Measurements from ENCODE around the gene ZNF516.
A peak's percentile ranks its signal among the peaks of the same experiment; 100 is the strongest.
"Not testable (repeated sequence)": the region's sequence is repeated elsewhere in the genome, so short reads cannot be mapped to it uniquely, and the experiment has no call there.

ZNF516 gene

GRCh38 chr18:76495006-76495370 is at the start of gene ZNF516:
Gene ZNF516 (minus strand): TSS chr18:76495242. CDS start chr18:76443054, 52,188 bp downstream.
- DNase-seq = peak in 4 of 56 donors; percentile 23 to 53 (median 32)

GRCh38 chr18:76538846-76539245 is 43.8 kb upstream of the ZNF516 start:
- DNase-seq = no peak

DNA sequence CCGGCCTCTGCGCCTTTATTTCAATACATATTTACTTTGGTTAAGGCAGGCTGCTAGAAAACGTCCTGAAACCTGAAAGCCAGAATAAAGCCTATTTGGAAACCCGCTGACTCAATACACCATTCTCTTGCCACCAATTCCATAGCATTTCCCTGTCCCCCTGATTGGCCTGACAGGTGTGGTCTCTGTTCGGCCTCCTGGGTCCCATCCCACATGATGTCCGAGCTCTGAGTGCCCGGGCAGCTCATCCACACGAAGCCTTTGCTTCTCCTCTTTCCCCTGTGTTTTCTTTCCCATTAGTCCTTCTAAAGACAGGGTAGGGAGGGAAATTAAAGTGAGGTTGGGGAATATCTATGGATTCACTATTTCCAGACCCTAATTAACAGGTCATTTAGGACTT is 42.6 kb upstream of the ZNF516 start:
- no peak for DNase-seq

GRCh38 chr18:76536593-76536992 is 41.6 kb upstream of the ZNF516 start:
- not testable (repeated sequence) for DNase-seq

DNA sequence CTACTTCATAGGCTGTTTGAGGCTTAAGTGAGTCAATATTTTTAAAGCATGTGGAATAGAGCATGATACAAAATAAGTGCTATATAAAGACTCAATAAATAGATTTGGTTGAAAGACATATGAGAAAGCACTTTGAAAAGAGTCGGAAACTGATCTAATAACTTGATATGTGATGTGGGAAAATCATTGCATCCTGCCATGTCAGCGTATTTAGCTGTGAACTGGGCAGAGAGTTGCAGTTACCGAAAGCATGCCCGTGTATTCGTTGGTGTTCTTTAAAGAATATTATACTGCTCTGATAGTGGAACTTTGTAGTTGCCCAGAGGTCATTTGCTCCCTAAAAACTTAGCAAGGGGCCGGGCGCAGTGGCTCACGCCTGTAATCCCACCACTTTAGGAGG is 37.8 kb upstream of the ZNF516 start:
- no peak for DNase-seq

DNA sequence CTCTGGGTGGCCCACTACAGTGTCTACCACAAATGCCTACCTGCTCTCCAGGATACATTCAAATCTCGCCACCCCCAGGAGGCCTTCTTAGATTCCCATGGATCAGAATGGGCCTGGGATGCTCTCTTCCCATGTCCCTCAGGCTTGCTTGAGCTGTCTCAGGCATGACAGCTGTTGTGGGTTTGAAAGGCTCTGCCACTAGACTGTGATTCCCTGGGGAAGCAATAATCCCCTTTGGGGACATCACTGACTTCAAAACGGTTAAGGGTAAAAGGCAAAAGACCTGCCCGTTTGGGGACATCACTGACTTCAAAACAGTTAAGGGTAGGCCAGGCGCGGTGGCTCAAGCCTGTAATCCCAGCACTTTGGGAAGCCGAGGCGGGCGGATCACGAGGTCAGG is 35.8 kb upstream of the ZNF516 start:
- DNase-seq = no peak

GRCh38 chr18:76530391-76530790 is 35.3 kb upstream of the ZNF516 start:
- no peak for DNase-seq

- DNase-seq = no peak
These were observed 34.4 kb upstream of the ZNF516 start for GRCh38 chr18:76529433-76529811.

DNA sequence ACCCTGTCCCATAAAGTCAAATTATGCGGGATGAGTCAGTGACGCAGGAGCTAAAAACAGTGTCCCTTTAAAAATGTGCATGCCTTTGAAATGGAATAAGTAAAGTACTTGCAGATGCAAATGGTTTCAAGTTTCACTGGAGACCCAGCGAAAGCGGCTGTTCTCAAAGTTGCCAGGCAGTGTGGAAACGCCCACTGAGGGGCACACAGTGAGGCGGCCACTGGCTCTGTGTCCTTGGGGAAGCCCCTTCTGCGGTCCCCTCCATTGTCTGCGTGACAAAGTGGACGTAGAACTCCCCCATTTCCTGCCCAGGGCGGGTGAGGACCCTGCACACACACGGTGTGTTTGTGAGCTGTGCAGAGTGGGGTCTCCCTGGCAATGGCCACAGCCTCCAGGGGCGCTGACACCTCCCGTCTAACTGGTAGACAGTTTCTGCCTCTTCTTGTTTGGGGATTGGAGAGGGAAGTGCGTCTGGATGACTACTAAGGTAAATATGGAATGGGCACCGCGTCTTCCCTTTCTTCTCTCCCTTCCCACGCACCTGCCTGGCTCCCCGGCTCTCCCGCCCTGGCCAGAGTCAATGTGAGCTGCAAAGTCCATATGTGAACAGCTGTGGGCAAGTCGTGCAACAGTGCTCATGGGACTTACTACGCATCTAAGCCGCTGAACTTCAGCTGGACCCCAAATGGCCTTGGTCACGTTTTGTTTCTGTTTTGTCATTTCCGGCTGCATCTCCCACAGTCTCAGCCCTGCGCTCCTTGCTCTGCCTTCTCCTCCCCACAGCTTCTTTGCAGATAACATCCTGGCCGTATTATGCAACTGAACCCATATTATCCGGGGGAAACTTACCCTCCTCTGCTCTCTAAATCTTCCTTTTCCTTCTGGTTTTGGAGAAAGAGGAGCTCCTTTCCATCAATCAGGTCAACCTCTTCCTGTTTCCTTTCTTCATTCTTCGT is 33.7 kb upstream of the ZNF516 start:
- DNase-seq = no peak

GRCh38 chr18:76525911-76526310 is 30.9 kb upstream of the ZNF516 start:
- no peak for DNase-seq

DNA sequence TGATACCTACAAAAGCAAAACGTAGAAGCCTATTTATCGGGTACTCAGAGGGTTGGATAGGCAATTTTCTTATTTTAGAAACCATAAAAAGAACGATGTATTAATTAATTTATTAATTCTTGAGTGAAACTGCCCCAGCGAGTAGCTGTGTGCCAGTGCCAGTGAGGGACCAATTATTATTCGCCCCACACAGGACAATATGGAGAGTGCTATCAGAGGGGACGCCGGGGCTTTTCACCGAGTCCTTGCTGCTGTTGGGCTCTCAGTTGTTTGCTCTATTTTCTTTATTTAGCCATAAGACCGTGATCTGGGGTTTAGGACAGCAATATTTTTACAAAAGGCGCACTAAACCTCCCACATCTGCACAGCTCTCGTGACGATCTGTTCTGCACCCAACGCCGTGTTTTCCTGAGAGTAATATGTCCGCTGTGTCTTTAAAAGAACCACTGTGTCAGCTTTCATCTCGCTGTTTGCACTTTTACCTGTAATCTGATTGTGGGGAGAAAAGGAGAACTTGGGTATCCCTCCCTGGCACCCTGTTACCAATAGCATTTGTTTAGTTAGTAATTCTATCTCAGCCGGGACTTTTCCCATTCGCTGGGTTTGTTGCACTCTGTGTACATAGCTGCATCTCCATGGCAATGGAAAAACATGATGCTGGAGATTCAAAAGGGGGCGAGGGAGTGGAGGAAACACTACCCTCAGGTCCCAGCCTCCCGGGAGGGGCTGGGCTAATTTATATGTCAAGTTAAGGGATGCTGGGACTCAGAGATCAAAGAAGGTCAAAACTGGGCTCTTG is 30.1 kb upstream of the ZNF516 start:
- peak in 2 of 56 donors; percentile 4 to 15 for DNase-seq

DNA sequence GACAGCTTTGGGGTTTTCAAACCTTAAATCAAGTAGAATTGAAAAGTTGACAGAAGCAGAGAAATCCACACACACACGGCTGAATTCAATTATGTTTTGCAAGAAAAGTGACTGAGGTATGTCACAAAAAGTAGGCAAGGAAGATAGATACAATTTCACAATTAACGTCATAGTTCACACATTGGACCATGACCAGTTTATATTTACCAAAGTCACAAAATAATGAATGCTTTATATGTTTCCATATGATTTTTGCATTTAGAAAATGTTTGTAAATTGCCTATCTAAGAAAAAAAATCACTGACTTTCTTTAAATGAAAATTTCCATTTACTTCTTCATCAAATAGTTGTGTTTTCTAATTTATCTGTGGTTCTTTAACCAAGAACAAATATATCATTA is 29.4 kb upstream of the ZNF516 start:
- DNase-seq = no peak

GRCh38 chr18:76522551-76522950 is 27.5 kb upstream of the ZNF516 start:
- DNase-seq = no peak

GRCh38 chr18:76522122-76522503 is 27.1 kb upstream of the ZNF516 start:
- no peak for DNase-seq

DNA sequence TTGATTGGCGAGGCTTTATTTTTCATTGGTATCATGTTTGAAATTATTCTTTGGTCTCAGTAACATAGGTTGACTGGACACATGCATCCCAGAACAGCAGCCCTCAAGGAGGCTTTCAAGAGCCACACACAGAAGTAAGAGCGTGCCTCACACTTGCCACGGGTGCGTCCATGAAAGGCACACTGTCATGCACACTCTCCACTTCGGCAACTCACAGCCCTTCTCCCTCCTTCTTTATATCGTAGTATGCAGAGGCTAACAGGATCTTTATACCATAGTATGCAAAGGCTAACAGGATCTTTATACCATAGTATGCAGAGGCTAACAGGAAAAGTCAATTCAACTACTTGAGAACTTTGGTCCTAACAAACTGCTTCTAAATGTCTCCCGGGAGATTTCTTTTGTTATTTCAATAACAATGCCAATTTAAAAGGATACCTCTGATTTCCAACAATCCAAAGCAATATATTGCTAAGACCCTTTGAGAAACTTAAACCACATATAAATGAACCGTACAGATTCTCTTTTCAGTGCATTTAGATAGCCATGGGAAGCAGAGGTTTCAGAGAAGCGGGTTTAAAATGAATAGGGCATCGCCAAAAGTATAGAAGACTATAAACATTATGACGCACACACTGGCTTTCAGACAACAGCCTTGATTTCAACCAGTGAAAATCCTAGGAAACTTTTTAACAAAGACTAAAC is 26.5 kb upstream of the ZNF516 start:
- DNase-seq = no peak

GRCh38 chr18:76518860-76519538 is 24.0 kb upstream of the ZNF516 start:
- DNase-seq = no peak

DNA sequence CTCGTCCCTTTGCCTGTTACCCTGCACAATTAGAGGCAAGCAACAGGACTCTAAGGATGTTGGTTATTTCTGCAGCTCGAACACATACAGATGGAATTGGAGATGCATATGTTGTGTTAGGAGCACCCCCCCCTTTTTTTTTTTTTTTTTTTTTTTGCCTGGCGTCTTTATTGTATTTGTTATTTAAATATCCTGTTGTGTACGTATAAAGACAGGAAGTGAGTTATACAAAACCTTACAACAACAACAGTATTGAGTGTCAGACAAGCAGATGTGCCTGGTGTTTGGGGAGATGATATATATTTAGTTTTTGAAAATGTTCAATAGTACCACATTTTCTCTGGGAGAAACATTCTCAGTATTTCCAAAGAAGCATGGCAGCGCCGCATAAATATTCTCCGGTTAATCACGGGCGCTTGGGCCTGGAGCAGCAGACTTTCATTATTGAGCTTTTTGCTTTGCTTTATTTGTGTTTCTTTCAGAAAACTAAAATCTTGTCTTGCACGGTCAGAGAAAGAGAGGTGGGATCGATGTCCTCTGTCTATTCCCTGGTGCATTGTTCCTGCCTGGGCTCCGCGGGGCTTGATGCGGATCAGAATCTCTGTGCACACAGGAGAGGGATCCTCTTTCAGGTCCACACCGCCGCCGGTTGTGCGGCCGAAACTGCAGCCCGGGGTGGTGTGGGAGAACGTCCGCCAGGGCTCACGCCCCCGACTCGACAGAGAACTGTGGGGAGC is 23.2 kb upstream of the ZNF516 start:
- peak in 8 of 56 donors; percentile 15 to 47 (median 36) for DNase-seq

- DNase-seq = no peak
These were observed 20.5 kb upstream of the ZNF516 start for GRCh38 chr18:76515576-76515975.

DNA sequence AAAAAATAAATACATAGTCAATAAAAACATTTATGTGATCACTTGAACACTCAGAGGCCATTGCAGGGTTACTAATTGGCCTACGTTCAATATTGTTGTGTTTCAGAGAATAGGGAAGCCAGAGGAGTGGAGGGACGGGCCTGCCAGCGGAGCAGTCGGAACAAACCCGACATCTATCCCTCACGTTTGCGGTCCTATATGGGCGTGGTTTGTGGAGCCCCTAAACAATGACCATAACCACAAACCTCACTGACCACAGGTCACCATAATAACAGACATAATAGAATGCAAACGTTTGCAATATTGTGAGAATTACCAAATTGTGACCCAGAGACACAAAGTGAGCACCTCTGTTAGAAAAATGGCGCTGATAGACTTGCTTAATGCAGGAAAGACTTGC is 19.5 kb upstream of the ZNF516 start:
- DNase-seq = no peak

- no peak for DNase-seq
These were observed 12.9 kb upstream of the ZNF516 start for GRCh38 chr18:76507830-76508385.

Data from amygdala (tissue), 56 donors.